HG02571 (cell line): Measurements from ENCODE around the gene GRHPR.
"Not testable (repeated sequence)": the region's sequence is repeated elsewhere in the genome, so short reads cannot be mapped to it uniquely, and the experiment has no call there.

Experiments used
- ATAC-seq: cut with Tn5 transposase; IDR thresholded peaks from one replicate; pipeline ENCODE4 v1.9.1; 2021; ENCODE audit warnings: mild to moderate bottlenecking, moderate library complexity; ENCODE audit not compliant: unreplicated experiment

GRHPR gene

GRCh38 chr9:37422289-37423104, at the start of gene GRHPR:
Gene GRHPR (plus strand): TSS chr9:37422696. CDS start chr9:37422751, 55 bp downstream.
- peak; percentile 94 for ATAC-seq

GRCh38 chr9:37372839-37373238, 49.7 kb upstream of the GRHPR start:
- no peak for ATAC-seq

- no peak for ATAC-seq
These were observed 48.9 kb upstream of the GRHPR start for GRCh38 chr9:37373621-37374020.

GRCh38 chr9:37374892-37375291, 47.6 kb upstream of the GRHPR start:
- peak; percentile 32 for ATAC-seq

- no peak for ATAC-seq
These were observed 44.5 kb upstream of the GRHPR start for GRCh38 chr9:37377688-37378612.

- ATAC-seq: no peak
These were observed 43.9 kb upstream of the GRHPR start for GRCh38 chr9:37378613-37379004.

GRCh38 chr9:37379835-37380234, 42.7 kb upstream of the GRHPR start:
- ATAC-seq: no peak

GRCh38 chr9:37380570-37380969, 41.9 kb upstream of the GRHPR start:
- ATAC-seq: no peak

- no peak for ATAC-seq
These were observed 41.3 kb upstream of the GRHPR start for GRCh38 chr9:37381094-37381741.

GRCh38 chr9:37382161-37382981, 40.1 kb upstream of the GRHPR start:
- no peak for ATAC-seq

GRCh38 chr9:37382982-37383357, 39.5 kb upstream of the GRHPR start:
- ATAC-seq: no peak

GRCh38 chr9:37383393-37383792, 39.1 kb upstream of the GRHPR start:
- no peak for ATAC-seq

- no peak for ATAC-seq
These were observed 38.4 kb upstream of the GRHPR start for GRCh38 chr9:37383876-37384746.

- ATAC-seq: no peak
These were observed 37.2 kb upstream of the GRHPR start for GRCh38 chr9:37385286-37385685.

- no peak for ATAC-seq
These were observed 35.5 kb upstream of the GRHPR start for GRCh38 chr9:37386988-37387387.

- ATAC-seq: peak; percentile 88
These were observed 31.7 kb upstream of the GRHPR start for GRCh38 chr9:37390759-37391158.

- no peak for ATAC-seq
These were observed 30.2 kb upstream of the GRHPR start for GRCh38 chr9:37392272-37392671.

- no peak for ATAC-seq
These were observed 27.3 kb upstream of the GRHPR start for GRCh38 chr9:37395229-37395628.

- ATAC-seq: no peak
These were observed 26.8 kb upstream of the GRHPR start for GRCh38 chr9:37395663-37396062.

GRCh38 chr9:37397948-37398347, 24.5 kb upstream of the GRHPR start:
- not testable (repeated sequence) for ATAC-seq
